Adipocyte (in vitro differentiated cells): ENCODE results near the gene POLE3.

Experiments used
- DNase-seq: peaks from one replicate; pipeline ENCODE4 v3.0.0-alpha.2; 2015; ENCODE audit warnings: low read depth
- H3K27me3 ChIP-seq: replicated peaks from 2 replicates; pipeline ENCODE4 v1.7.0; 2013; ENCODE audit warnings: mild to moderate bottlenecking, low read length, moderate library complexity; ENCODE audit not compliant: control insufficient read depth, insufficient read depth
- H3K36me3 ChIP-seq: 2 replicates; pipeline ENCODE4 v1.7.0; 2013; ENCODE audit warnings: low read length, mild to moderate bottlenecking, moderate library complexity; ENCODE audit not compliant: control insufficient read depth, insufficient read depth, severe bottlenecking
- H3K4me1 ChIP-seq: 2 replicates; pipeline ENCODE4 v1.7.0; 2013; ENCODE audit warnings: mild to moderate bottlenecking, low read length, moderate library complexity; ENCODE audit not compliant: control insufficient read depth, insufficient read depth
- H3K4me3 ChIP-seq: 2 replicates; pipeline ENCODE4 v1.7.0; 2013; ENCODE audit warnings: mild to moderate bottlenecking, low read length, moderate library complexity
- H3K9ac ChIP-seq: 2 replicates; pipeline ENCODE4 v1.7.0; 2013; ENCODE audit warnings: mild to moderate bottlenecking, low read length, moderate library complexity
- H3K9me3 ChIP-seq: 2 replicates; pipeline ENCODE4 v1.7.0; 2013; ENCODE audit warnings: mild to moderate bottlenecking, low read length, moderate library complexity; ENCODE audit not compliant: control insufficient read depth

POLE3 gene

GRCh38 chr9:113363336-113363735, 47.1 kb downstream of the POLE3 start:
- H3K4me3 ChIP-seq, result no peak overlapping the region
- DNase-seq, result no peak
- peaks cover 9% of the 10 kb centered on the region for H3K27me3 ChIP-seq
- no peak overlapping the region for H3K9ac ChIP-seq
- no peaks in the 10 kb centered on the region for H3K36me3 ChIP-seq
- peaks cover 21% of the 10 kb centered on the region for H3K4me1 ChIP-seq
- no peaks in the 10 kb centered on the region for H3K9me3 ChIP-seq

GRCh38 chr9:113361304-113362018, 49.0 kb downstream of the POLE3 start:
- no peaks in the 10 kb centered on the region for H3K36me3 ChIP-seq
- peaks cover 16% of the 10 kb centered on the region for H3K27me3 ChIP-seq
- peak; percentile 55 for DNase-seq
- H3K9ac ChIP-seq, result no peak overlapping the region
- no peak overlapping the region for H3K4me3 ChIP-seq
- H3K4me1 ChIP-seq, result peaks cover 21% of the 10 kb centered on the region
- H3K9me3 ChIP-seq, result no peaks in the 10 kb centered on the region

GRCh38 chr9:113360242-113360842, 50.1 kb downstream of the POLE3 start:
- Histone ChIP-seq H3K36me3 (no peaks in the 10 kb centered on the region), H3K9ac (no peak overlapping the region), H3K27me3 (peaks cover 18% of the 10 kb centered on the region), H3K9me3 (no peaks in the 10 kb centered on the region), H3K4me1 (peaks cover 12% of the 10 kb centered on the region), H3K4me3 (no peak overlapping the region)
- no peak for DNase-seq

- Histone ChIP-seq H3K27me3 (peaks cover 28% of the 10 kb centered on the region), H3K4me1 (peaks cover 9% of the 10 kb centered on the region), H3K4me3 (no peak overlapping the region), H3K36me3 (no peaks in the 10 kb centered on the region), H3K9me3 (no peaks in the 10 kb centered on the region), H3K9ac (no peak overlapping the region)
- DNase-seq, result no peak
Measured at GRCh38 chr9:113359385-113359784, 51.1 kb downstream of the POLE3 start.
